CD4-positive, alpha-beta T cell treated with Interleukin-4 for 4 hours (primary cell): ENCODE measurements around the gene RNF214.

Source experiments
- DNase-seq: peaks from one replicate; pipeline ENCODE4 v3.0.0-alpha.2; 2020

Gene RNF214

DNA sequence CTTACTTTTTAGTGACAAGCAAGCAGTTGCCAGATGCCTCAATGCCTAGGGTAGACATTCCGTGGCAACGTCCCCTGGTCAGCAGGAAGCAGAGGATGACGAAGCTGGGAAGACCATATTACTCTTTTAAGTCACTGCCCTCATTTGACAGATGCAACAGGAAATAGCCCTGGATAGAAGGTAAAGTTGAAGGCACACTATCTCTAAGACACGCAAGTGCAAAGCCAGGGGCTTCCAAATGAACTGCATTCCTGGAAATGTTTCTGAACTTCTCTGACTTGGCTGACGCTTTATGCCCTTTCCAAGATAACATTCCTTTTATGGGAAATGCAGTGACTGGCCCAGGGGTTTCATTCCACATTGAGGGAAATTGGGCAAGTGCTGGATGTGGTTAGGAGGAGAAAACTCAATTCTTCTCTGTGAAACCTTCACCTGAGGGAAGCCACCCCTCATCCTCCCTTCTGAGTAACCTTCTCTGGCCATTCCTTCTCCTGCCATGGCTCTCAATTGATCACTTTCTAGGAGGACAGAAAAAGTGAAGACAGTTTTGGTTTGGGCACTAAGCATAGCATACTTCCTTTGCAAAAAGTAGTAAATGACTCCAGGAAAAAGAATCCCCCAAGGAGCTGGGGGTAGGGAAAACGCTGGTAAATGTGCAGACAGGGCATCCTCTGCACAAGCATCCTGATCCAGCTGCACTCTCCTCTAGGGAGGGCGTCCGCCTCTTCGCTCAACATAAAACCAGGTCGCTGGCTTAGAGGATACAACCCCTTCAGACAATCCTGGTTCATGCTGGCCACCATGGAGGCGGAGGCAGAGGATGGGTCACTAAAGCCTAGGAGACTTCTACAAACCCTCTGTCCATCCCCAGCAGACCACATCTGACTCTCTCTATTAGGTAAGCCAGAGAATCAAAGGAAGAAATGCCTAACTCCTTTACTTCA lies 15.1 kb upstream of the RNF214 start:
- no peak for DNase-seq

DNA sequence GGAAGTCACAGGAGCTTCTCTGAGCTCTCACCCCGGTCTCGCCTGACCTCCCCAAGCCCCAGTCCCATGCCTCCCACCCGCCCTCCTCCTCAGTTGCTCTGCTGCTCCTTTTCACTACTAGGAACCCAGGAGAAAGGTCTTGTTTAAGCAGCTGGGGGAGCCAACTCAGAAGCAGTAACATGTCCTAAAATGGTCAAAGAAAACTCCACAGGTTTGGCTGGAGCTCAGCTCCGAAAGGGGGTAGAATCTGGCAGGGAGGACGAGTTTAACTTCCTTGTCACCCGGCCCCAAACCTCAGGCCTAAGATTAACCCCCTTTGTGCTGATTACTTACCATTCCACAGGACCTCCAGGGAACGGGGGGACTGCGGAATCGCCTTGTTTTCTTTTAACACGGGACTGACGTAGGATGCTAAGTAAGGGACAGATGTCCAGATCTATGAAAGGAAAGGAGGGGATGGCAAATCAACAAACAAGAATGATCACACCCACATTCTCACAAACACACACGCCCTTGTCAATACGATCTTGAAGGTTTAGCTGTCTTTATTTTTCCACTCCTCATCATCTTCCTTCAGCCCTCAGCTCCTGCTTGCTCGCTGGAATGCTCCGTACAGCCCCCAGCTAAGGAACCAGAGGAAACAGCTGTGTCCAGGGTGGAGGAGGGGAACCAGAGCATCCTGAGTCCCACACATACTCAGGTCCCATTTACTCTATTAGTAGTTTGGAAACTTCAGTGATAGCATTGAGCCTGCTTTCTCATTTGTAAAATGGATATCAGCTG lies 14.1 kb upstream of the RNF214 start:
- no peak for DNase-seq

DNA sequence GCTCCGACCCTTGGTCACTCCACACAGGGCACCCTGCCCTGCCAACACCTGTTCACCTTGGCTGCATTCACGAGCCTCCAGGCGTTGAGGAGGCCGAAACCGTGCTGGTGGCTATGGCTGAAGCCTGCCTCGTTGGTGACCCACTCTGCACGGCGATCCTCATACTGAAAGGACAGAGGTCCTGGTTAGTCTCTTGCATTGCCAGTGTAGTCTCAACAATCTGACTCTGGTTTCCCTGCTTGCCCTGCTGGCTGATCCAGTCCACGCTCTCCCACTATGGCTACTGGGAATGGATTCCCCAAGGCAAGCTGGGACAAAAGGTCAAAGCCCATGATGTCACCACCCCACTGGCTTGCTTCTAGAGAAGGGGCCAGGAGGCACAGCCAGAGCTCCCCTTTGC lies 13.5 kb upstream of the RNF214 start:
- no peak for DNase-seq

DNA sequence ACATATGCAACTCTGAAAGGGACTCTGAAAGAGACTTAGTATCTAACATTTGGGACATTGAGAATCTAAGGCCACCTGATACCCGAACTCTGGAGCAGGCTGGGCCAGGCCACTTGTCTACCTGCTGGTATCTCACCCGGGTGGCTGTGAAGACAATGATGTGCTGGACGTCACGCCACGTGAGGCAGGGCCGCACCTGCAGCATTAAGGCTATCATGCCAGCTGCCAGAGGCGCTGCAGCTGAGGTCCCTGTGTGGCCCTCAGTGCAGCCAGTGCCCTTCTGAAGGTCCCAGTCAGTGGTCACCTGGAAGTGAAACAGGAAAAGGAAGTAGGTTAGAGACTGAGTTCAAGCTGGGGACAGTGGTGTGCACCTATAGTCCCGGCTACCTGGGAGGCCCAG lies 13.0 kb upstream of the RNF214 start:
- DNase-seq, result no peak

DNA sequence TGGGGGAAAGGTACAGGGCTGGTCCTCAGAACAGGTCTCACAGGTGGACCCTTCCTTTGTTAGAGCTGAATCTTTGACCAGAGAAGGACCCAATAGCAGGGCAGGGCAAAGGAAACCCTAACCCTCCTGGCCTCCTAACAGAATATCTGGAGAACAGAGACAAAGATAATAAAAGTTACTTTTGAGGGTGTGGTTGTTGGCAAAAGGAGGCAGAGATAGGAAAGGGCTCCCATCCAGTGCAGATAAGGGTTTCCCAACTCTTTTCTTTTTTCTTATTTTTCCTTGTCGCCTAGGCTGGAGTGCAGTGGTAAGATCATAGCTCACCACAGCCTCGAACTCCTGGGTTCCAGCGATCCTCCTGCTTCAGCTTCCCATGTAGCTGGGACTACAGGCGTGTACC lies 12.5 kb upstream of the RNF214 start:
- DNase-seq, result no peak

DNA sequence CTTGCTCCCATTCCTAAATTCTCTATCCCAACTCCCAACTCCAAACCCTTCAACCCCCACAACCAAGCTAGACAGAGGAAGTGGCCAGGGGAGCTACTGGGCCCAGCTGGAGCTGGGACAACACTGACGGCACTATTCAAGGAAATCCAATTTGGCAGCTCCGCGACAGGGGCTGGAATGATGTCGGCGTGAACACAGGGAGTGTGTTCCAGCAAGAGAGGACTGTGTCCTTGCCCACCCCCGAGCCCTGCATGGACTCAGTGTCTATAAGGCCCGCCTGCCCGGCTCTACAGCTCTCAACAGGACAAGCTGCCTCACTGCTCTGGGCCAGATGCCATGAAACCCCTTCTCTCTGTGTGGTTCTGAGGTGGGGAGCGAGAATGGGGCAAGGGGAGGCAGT lies 11.9 kb upstream of the RNF214 start:
- DNase-seq, result no peak

DNA sequence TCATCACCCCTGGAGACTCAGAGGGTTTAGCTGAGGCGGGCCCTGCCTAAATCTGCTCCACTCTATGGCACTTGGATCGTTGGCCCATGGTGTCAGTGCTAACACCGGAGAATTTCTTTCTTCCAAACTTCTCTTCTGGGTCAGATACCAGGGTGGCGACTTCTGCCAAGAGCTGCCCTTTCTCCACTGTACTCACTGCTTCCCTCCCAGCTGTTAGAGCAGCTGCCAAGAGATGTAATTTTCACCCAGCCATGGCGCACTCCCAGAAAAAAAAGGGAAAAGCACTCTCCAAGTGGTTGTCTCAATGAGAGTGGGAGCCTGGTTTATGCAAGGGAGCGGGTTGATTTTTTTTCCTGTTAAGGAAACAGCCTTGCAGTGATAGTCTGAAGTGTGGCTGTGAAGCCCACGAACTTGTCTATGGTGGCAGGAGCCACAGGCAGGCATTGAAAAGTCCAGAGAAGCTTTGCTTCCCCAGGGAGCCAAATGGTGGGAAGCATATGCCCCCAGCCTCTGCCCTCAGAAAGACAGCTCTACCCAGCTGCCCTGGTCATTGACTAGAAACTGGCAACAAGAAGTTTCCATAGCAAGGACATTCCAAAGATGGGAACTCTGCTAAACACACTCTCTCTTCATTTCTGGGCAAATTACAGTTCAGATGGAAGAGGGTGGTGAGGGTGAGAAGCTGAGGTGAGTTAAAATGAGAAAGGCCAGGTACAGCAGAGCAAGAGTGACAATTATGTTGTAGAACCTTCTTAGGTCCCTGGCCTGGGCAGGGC lies 11.3 kb upstream of the RNF214 start:
- no peak for DNase-seq

DNA sequence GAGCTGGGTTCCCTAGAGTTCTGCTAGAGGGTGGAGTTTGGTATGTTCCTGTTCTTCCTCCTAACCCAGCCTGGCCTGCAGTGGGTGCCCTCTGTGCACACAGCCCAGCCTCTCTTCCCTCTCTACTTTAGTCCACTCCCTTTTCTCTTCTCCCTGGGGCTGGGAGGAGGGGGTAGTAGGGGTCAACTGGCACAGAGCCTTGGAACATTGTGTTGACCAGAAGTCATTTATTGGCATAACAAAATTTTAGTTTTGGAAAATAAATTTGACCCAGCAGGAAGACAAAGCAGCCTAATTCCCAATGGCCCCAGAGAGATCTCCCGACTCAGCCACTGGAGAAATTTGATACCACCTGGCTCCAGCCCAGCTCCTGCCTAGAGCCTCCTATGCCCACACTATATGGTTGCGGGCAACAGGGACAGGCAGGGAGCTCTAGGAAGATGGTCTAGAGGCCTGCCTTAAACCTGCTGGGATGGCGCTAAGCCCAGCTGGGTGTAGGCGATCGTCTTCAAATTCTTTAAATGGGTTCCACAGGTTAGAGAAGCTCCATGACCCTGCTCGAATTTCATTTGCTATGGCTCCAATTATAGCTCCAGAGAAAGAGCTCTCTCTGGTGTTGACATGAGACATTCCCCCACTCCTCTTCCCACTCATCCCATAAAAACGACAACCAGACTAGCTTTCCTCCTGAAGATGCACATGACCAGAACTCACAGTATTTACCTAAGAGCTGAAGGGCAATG lies 10.5 kb upstream of the RNF214 start:
- no peak for DNase-seq

DNA sequence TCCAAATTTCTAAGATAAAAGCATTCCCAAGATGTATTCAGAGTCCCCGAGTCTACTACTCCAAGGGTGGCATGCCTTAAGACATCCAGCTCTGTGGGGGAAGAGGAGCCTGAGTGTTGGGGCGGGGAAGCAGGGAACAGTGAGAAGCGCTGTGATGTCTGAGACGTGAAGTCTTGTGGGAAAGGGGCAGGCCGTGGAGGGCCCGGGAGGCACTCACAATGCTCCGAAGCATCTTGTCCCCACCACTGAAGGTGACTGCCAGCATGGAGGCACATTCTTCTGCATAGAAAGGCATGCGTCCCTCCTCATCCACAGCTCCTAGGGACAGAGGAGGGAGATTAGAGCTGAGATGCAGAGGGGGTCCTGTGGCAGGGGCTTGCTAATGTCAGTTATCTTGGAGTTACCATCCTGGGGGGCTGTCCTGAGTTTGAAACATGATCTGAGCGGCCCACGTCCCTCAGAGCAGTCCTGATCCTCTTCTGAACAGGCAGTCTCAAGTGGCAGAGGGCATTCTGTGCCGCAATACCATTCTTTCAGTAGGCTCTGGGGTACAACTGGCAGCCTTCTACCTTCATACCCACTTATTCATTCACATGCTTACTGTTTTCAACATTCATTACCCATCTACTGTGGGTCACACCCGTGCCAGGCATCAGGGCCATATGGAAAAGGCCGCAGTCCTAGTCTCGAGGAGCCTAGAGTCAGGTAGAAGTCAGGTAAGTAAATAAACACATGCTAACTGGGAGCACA lies 9.3 kb upstream of the RNF214 start:
- DNase-seq, result no peak

DNA sequence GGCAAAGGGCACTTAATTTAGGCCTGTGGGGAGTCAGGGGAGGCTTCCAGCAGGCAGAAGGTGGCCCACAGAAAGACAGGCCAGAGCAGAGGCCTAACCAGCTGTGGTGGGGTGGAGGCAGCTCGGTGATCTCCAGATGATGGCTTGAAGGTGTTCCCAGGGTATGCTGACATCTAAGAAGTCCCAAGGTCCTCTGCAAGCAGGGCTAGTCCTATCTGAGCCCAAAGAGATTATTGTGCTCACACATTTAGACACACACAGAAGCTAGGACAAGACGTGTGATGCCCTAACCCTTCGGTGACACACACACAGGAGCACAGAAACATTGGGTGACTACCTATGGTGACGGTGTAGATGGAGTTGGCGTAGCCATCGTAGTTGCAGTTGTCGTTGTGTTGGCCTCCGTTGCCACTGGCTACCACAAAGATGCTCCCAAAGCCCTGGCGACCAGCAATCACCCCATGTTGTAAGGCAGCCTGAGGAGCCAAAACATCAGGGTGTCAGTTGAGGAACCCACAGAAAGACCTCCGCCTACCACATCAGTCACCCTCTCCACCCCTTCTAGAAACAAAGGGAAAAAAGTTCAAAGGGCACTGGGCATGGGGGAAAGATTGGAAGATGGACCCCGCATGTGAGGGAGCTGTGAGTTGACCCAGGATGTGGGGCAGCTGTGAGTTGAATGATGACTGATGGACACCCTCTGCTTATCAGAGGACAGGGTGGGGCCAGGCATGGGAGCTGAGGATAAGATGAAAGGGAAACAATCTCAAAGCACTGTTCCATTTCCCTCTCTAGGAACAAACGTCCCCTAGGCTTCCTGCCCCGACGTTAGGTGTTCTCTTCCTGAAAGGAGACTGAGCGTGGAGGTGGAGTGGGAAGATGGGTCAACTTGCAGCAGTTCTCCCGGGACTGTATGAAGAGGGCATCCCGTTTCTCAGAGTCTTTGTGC lies 8.5 kb upstream of the RNF214 start:
- DNase-seq, result no peak

DNA sequence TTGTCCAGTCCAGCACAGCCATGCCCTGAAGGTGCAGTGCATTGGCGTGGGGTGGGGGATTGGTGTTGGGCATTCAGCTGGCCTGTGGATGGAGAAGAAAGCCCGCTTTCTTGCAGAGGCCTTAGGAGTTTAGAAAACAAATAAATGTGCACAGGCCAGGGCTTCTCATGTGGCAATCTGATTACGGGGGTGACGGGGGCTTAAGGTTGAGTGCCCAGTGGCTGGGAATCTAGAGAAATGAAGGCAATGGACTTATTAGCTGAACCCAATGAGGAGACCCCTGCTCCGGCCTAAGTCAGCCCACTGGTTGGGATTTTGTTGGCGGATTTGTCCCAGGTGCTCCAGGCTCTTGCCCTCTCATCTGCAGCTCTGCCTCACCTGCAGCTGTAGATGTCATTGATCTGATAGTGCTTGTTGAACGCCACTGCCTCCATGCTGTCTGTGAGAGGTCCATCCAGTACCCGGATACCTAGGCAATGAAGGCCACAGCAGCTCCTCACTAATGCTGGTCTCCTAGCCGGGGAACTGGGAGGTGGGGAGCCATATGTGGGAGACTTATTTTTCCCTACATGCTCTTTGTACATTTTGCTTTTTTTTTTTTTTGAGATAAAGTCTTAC lies 6.8 kb upstream of the RNF214 start:
- no peak for DNase-seq

DNA sequence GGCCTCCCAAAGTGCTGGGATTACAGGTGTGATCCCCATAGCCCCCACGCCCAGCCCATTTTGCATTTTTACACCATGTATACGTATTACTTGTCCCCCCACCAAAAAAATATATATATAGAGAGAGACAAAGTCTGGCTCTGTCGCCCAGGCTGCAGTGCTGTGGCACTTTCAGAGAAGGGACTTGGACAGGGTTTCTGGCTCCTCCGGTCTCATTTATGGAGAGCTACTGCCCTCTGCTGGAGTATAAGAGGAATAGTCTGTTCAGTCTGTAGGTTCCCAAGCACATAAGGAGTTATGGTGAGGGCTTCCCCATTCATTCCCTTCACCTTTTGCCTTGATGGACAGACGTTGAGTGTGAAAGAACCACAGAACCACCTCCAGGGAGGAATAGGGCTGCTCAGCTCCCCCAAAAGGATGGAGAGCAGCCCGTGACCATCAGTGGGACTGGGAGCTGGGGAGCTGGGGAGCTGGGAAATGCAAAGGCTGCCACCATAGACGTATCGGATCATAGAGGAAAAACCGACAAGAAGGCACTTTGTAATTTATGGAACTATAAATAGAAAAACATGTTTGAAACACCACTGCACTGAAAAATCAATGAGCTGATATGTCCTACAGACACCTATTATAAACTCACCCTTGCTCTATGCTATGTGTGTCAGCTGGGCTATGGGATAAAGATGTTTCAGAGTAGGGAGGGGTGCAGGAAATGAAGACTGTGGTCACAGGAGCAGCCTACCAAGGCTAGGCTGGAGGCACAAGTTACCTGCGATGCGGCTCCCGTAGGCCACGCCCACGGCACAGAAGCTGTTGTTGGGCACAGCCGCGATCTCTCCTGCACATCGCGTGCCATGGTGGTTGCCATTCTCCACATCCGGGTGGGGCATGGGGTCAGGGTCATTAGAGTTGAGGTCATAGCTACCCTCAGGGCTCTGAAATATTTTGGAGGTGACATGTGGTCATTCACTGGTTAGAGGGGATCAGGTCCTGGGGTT lies 5.8 kb upstream of the RNF214 start:
- DNase-seq, result peak; percentile 77

DNA sequence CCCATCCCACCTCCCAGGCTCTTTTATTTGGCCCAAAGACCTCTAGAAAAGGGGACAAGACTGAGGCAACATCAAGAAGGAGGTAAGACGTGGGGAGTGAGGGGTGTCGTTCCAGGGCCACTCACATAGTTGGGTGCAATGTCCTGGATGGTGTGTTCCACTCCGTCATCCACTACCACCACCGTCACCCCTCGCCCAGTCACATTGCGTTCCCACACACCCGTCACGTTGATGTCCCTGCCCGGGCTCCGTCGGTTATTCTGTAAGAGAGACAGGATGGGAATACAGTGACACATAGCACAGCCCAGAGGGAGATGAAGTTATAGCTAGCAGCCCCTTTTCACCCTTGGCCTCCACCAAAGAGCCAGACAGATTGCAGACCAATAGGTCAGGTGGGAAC lies 4.4 kb upstream of the RNF214 start:
- no peak for DNase-seq

DNA sequence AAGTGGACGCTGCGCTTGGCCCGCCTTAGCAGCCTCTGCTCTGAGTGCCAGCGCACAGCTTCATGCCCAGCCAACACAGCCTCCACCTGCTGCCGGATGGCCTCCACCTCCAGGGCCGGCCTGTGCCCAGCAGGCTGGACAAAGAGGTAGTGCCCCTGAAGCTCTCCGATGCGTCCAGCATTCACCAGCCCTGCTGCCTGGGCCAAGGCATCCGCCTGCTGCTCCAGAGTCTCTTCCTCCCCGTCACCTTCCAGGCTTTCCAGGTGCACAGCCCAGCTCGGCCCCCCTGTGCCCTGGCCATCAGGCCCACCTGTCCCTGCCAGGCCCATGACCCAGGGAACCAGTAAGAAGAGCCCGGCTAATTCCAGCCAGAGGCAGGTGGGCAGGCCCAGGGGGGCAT lies 3.1 kb upstream of the RNF214 start:
- no peak for DNase-seq

DNA sequence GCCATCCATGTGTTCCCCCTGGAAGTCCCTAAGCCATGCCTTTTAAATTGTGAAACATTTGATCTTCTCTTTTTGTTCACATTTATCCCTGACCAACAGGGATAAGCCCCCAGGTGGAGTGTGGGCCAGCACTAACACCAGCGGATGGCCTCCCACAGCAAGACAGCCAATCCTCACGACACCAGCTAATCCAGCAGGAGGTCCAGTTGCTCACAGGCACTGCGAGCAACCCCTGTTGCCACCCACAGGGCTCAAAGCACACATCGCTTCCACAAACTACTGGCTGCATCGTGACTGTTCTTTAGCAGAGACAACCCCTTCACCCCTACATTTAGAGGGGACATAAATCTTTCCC lies 2.6 kb upstream of the RNF214 start:
- DNase-seq, result no peak

DNA sequence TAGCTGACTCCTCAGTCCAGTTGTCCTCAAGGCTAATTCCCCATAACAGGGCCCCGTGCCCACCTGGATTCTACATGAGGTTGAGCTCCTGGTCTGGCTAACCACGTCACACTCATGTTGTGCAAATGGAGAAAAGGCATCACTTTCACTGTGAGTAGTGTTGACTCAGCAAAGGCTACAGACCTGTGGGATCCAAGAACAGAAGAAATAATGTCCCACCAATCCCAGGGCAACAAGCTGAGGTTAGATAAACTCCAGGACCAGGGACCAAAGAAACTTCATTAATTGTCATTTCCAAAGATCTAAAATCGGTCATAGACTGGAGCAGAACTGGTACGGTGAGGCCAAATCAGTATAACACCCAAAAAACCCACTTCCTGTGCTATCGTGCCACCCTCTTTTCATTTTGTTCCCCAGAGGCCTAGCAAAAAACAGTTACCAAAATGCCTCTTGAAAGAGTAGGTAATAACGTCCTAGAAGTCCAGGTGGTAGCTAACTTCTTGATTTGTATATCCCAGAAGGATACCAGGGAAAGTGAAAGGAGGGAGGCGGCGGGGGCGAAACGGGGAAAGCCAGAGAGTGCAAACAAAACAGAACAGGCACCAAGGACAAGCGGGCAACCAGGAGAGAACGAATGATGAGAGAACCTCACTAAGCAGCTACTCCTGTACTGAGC lies 2.0 kb upstream of the RNF214 start:
- DNase-seq, result peak; percentile 64

DNA sequence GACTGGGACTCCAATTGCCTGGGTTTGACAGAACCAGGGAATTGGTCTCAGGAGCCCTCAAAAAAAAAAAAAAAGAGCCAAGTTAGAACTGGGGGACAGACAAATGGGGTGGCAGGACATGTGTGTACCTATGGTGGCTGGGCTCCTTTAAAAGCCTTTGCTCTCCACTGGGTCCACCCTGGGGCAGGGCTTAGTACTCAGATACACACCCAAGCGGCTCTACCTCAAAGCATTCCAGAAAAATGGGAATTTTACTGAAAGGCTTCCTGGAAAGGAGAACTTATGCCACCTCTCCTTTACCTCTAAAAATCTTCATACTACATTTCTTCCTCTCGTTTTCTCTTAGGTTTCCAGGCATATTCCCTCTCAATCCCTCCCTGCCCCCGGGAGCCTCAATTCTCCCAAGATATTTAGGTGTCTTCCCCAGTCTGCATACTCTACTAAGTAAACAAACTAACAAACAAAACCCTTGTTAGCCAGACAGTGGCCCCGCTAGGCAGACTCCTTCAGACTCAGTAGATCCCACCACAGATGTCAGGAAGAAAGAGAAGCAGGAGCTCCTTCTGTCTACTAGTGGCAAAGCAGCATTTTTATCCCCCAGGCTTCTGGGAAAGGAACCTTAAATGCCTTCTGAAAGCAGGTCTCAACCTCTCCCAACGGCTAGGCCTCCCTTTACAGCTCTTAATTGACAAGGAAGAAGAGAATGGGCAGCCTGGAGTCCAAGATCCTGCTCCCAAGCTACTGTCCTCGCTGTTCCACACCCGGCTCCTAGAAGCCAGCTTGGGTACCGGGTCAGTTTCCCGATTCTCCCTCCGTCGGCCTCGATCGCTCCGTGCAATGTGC lies 1.3 kb upstream of the RNF214 start:
- no peak for DNase-seq

DNA sequence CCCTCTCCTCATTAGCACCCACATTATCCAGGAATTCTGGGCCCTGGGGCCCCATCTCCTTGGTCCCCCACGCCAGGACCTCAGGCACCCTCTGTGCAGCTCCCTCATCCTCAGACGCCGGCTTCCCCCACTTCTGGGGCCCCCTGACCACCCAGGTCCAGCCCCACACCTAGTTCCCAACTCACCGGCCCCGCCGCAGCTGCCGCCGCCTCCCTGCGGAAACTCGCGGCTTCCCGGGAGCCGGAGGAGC lies 704 bp upstream of the RNF214 start, which contains the start of gene PCSK7:
Gene PCSK7 (minus strand): TSS at position 232 of the 250 bp plus-strand sequence. CDS start 2,229 bp downstream, outside the sequence.
- no peak for DNase-seq
